WERI-Rb-1 (cell line): ENCODE results near the gene TBX5.

Source experiments
- DNase-seq: peaks from one replicate; pipeline ENCODE4 v3.0.0-alpha.2; 2020
- H3K27ac ChIP-seq: fragments of 250-450 bp; sonication (Bioruptor Pico); 2 replicates; pipeline ENCODE4 v1.5.1; 2020; ENCODE audit warnings: mild to moderate bottlenecking, moderate library complexity
- H3K27me3 ChIP-seq: fragments of 250-450 bp; sonication (Bioruptor Pico); 2 replicates; pipeline ENCODE4 v1.5.1; 2021; ENCODE audit warnings: mild to moderate bottlenecking, low read depth, moderate library complexity; ENCODE audit not compliant: insufficient read depth, severe bottlenecking
- H3K36me3 ChIP-seq: fragments of 250-450 bp; sonication (Bioruptor Pico); 2 replicates; pipeline ENCODE4 v1.5.1; 2020; ENCODE audit warnings: mild to moderate bottlenecking, moderate library complexity
- H3K4me3 ChIP-seq: 2 replicates; pipeline ENCODE4 v1.5.1; 2011; ENCODE audit warnings: low read depth, mild to moderate bottlenecking, control low read depth, low read length
- H3K9me3 ChIP-seq: fragments of 250-450 bp; sonication (Bioruptor Pico); 2 replicates; pipeline ENCODE4 v1.5.1; 2021; ENCODE audit warnings: mild to moderate bottlenecking, moderate library complexity; ENCODE audit not compliant: severe bottlenecking
- CTCF ChIP-seq: IDR thresholded peaks from 2 replicates; pipeline ENCODE4 v1.5.1; 2011; ENCODE audit warnings: low read depth, mild to moderate bottlenecking, control low read depth, inconsistent platforms, low read length

TBX5 gene

DNA sequence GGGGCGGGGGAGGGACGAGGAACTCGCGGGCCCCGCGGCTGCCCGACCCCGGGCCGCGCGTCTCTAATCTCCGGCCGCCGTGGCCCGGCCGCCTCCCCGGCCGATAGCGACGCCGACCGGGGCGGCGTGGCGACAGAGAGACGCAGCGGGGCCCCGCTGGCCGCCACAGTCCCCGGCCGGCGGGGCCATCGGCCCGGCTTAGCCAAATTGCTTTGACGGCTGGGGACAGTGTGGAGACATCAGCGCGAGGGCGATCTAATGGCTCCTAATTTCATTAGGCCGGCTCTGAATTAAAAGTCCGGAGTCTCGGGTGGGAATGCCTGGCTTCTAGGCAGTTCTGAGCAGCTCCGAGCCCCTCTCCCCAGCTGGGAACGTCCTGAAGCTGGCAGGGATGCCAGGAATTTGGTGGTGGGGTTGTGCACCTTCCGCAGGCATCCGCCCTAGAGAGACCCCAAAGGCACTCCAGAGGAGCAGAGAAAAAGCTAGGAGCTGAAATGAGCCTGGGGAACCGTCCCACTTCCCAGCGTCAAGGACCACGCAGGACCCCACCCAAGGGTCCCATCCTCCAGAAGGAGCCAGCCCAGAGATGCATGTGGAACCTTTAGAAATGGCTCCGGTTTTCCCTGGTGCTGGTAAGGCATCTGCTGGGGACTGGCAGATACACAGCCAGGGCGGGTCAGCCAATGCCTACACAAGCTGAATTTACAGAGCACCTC, 9.6 kb downstream of the TBX5 start:
- Histone ChIP-seq H3K36me3 (no peaks in the 10 kb centered on the region; the same call in 1 of the 2 replicates), H3K9me3 (no peaks in the 10 kb centered on the region), H3K27ac (no peak overlapping the region), H3K4me3 (no peak overlapping the region), H3K27me3 (peaks cover 31% of the 10 kb centered on the region)
- no peak for DNase-seq
- no peak for TF ChIP-seq CTCF

DNA sequence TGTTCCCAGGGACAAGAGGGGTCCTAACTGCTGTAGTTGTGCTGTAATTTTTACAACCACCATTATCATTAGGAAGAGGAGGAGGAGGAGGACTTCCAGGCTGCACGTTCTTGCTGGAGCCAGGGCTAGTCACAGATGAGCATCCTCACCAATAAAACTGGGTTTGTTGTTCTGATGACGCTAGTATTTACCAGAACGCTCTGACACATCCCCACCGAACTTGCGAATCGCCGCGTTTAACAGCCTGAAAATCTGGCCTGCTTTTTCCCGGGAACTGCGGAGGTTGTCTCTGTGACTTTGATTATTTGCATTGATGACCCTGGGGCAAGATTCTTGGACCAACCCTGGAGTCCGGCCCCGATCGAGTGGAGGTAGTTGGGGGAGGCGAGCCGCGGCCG, 10.2 kb downstream of the TBX5 start:
- peaks cover 28% of the 10 kb centered on the region for H3K27me3 ChIP-seq
- H3K9me3 ChIP-seq: no peaks in the 10 kb centered on the region
- no peaks in the 10 kb centered on the region; the same call in 1 of the 2 replicates for H3K36me3 ChIP-seq
- TF ChIP-seq CTCF: no peak
- H3K4me3 ChIP-seq: no peak overlapping the region
- H3K27ac ChIP-seq: no peak overlapping the region
- no peak for DNase-seq

GRCh38 chr12:114395233-114395632, 10.7 kb downstream of the TBX5 start:
- no peak for DNase-seq
- no peak overlapping the region for H3K27ac ChIP-seq
- no peak overlapping the region for H3K4me3 ChIP-seq
- H3K36me3 ChIP-seq: no peaks in the 10 kb centered on the region; the same call in 1 of the 2 replicates
- no peaks in the 10 kb centered on the region for H3K9me3 ChIP-seq
- H3K27me3 ChIP-seq: peaks cover 23% of the 10 kb centered on the region
- TF ChIP-seq CTCF: no peak

- Histone ChIP-seq H3K36me3 (no peaks in the 10 kb centered on the region; the same call in 1 of the 2 replicates), H3K9me3 (no peaks in the 10 kb centered on the region), H3K27me3 (peaks cover 17% of the 10 kb centered on the region), H3K27ac (no peak overlapping the region), H3K4me3 (no peak overlapping the region)
- TF ChIP-seq CTCF: no peak
- no peak for DNase-seq
These were observed 12.4 kb downstream of the TBX5 start for GRCh38 chr12:114393569-114393968.

DNA sequence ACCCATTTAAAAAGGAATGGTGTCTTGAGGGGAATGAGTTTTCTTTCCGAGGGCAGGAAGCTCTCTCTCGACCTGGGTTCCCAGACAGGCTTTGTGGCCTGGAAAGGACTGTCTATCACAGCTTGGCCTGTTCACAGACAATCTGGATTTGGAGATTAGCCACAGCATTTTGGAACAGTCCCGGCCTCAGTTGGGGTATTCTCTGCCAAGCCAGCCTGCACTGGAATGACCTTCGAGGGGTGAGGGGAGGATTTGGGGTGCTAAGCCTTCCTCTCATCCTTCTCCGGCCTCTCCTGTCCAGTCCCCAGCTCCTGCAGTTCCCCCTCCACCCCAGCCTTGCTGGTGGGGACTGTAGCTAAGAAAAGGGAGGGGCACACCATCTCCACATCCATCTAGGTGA, 13.0 kb downstream of the TBX5 start:
- peaks cover 13% of the 10 kb centered on the region for H3K27me3 ChIP-seq
- H3K27ac ChIP-seq: no peak overlapping the region
- no peak for DNase-seq
- no peaks in the 10 kb centered on the region for H3K36me3 ChIP-seq
- no peaks in the 10 kb centered on the region for H3K9me3 ChIP-seq
- no peak for TF ChIP-seq CTCF
- no peak overlapping the region for H3K4me3 ChIP-seq

- no peak for TF ChIP-seq CTCF
- Histone ChIP-seq H3K27ac (no peak overlapping the region), H3K9me3 (no peaks in the 10 kb centered on the region), H3K4me3 (no peak overlapping the region), H3K27me3 (peaks cover 7% of the 10 kb centered on the region), H3K36me3 (no peaks in the 10 kb centered on the region)
- DNase-seq: no peak
These were observed 14.9 kb downstream of the TBX5 start for GRCh38 chr12:114391088-114391487.
